ENCODE measurements around the gene ZFP62. TPM values are rescaled to one million over a fixed set of nuclear protein-coding genes. Genes with fewer than 3 reads are reported as not detected.
A peak's percentile ranks its signal among the peaks of the same experiment; 100 is the strongest.

ZFP62 gene
- total RNA-seq, result 62.0 and 63.1 TPM in 2 replicates
- long read RNA-seq, full-length matches to known transcripts, result 17 of 43 reads
- long read RNA-seq, partial matches to known transcripts, result 0 of 43 reads
- long read RNA-seq, other reads (novel, unspliced or antisense), result 26 of 43 reads

DNA sequence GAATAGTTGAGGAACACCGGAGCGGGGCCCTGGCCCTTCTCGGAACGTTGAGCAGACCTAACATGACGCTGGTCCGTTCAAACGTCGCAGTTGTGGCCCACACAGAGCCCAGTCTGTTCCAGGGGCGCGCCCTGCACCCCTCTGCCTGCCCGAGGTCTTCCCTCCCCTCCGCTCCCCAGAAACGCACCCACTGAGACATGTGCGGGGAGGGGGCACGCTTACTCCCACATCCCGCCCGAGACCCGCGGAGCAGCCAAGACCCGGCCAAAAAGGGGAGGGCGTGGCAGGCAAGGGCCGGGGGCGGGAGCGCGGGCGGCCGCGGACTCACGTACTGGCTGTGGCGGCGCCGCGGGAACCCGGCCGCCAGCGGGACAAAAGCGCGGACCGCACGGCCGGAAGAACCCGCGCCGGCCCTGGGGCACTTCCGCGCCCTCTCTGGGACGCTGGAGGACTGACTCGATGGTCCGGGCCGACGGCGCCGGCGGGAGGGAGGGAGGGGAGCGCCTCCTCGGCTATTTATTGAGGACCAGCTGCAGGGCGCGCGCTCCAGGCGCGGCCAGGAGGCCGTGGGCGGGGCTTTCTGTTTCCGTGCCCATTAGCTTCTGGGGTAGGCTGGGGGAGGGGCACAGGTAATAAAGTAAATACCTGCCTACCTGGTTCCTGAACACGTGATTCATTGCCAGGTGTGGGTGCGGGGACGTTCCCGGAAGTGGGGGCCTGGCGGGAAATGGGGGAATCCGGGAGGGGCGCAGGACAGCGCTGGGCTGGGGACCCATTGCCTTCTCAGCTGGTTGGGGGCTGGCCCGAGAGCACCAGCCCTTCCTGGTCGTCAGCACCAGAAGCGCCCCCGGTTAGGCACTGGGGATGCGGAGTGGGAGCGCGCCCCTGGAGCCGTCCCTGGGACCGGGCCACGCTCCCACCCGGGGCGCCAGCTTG, at the start of gene ZFP62:
Gene ZFP62 (minus strand): TSS at position 390 of the 936 bp plus-strand sequence. CDS start 57 bp downstream, at position 333.
- Mint-ChIP-seq H3K4me3 (ENCODE audit: low read depth) (peak within 1 kb of the TSS; percentile 94), H3K4me1 (ENCODE audit: low read depth) (peaks cover 8% of the 10 kb centered on the region), H3K36me3 (ENCODE audit: insufficient read depth) (peaks cover 31% of the 10 kb centered on the region), H3K27ac (peak within 1 kb of the TSS; percentile 96), H3K27me3 (peaks cover 7% of the 10 kb centered on the region), H3K9me3 (ENCODE audit: low read depth) (peaks cover 17% of the 10 kb centered on the region)
- TF ChIP-seq, protein P1, sequence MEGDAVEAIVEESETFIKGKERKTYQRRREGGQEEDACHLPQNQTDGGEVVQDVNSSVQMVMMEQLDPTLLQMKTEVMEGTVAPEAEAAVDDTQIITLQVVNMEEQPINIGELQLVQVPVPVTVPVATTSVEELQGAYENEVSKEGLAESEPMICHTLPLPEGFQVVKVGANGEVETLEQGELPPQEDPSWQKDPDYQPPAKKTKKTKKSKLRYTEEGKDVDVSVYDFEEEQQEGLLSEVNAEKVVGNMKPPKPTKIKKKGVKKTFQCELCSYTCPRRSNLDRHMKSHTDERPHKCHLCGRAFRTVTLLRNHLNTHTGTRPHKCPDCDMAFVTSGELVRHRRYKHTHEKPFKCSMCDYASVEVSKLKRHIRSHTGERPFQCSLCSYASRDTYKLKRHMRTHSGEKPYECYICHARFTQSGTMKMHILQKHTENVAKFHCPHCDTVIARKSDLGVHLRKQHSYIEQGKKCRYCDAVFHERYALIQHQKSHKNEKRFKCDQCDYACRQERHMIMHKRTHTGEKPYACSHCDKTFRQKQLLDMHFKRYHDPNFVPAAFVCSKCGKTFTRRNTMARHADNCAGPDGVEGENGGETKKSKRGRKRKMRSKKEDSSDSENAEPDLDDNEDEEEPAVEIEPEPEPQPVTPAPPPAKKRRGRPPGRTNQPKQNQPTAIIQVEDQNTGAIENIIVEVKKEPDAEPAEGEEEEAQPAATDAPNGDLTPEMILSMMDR (IDR thresholded peaks at IDR 0.05; ENCODE audit: unreplicated experiment), result no peak
- peak; percentile 90 for DNase-seq (ENCODE audit: low spot score, unreplicated experiment)

DNA sequence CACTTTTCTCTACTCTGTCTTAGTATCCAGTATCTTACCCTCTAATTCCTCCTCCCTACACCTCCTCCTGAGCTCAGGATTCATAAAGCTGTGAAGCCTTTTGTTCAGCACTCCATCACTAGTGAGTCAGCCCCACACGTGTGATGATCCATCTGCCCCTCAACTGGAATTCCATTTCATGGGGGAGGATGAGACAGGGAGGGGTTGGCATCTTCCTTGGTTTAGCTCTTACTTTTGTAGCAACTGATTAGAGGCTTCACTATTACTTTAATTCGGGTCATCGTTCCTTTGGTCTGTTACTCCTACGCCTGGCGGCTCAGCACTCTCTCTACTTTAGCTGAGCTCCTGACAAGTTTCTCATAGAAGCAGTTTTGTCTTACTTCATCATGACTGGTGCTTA, 49.7 kb upstream of the ZFP62 start:
- peaks cover 6% of the 10 kb centered on the region for H3K27me3 Mint-ChIP-seq

DNA sequence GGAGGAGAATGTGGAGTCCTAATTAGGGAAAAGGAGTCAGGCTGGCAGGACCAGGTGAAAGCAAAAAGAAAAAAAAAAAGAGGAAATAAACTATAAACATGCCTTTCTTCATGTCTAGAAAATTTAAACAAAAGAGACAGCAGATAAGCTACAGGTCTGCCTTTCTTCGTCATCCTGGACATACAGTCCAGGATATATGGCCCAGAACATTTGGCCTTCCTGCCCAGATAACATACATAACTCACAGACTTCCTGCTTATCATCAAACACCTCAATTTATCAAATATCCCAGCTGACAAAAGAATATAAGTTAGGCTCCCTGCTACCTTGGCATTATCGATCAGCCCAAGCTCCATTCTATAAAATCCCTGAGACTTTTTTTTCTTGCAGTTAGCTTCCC, 49.1 kb upstream of the ZFP62 start:
- no peaks in the 10 kb centered on the region for H3K9me3 Mint-ChIP-seq (ENCODE audit: low read depth)
- H3K4me3 Mint-ChIP-seq (ENCODE audit: low read depth), result no peak overlapping the region
- H3K36me3 Mint-ChIP-seq (ENCODE audit: insufficient read depth), result no peaks in the 10 kb centered on the region
- H3K27me3 Mint-ChIP-seq, result peaks cover 6% of the 10 kb centered on the region
- H3K27ac Mint-ChIP-seq, result no peak overlapping the region
- H3K4me1 Mint-ChIP-seq (ENCODE audit: low read depth), result no peaks in the 10 kb centered on the region
- no peak for DNase-seq (ENCODE audit: low spot score, unreplicated experiment)
- TF ChIP-seq, protein P1 (IDR thresholded peaks at IDR 0.05; ENCODE audit: unreplicated experiment), result no peak

More for the DNA sequence above, 49.7 kb upstream of the ZFP62 start:
- Mint-ChIP-seq H3K4me3 (ENCODE audit: low read depth) (no peak overlapping the region), H3K9me3 (ENCODE audit: low read depth) (no peaks in the 10 kb centered on the region), H3K36me3 (ENCODE audit: insufficient read depth) (no peaks in the 10 kb centered on the region), H3K4me1 (ENCODE audit: low read depth) (no peaks in the 10 kb centered on the region), H3K27ac (peak overlapping the region; percentile 26)
- DNase-seq (ENCODE audit: low spot score, unreplicated experiment), result no peak
- TF ChIP-seq, protein P1 (IDR thresholded peaks at IDR 0.05; ENCODE audit: unreplicated experiment), result no peak

DNA sequence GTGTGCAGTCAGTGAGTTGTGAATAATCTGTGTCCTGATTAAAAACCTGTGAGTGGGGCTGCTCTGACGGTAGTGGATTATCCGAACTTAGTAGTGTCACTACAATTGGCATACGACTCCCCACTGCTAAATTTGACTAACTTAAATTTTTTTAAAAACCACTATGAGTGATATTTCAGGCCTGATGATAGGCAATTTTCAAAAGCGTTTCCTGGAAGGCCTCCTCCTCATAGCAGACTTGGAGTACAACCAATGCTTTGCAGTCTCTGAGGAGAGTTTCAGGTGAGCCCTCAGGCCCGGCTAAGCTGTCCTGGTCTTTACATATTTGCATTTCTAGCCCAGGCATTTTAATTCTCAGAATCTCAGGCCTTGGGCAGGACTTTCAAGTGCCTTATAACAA, 48.7 kb upstream of the ZFP62 start:
- TF ChIP-seq, protein P1 (IDR thresholded peaks at IDR 0.05; ENCODE audit: unreplicated experiment), result no peak
- H3K4me3 Mint-ChIP-seq (ENCODE audit: low read depth), result no peak overlapping the region
- no peak overlapping the region for H3K27ac Mint-ChIP-seq
- H3K27me3 Mint-ChIP-seq, result peaks cover 6% of the 10 kb centered on the region
- H3K4me1 Mint-ChIP-seq (ENCODE audit: low read depth), result no peaks in the 10 kb centered on the region
- H3K9me3 Mint-ChIP-seq (ENCODE audit: low read depth), result no peaks in the 10 kb centered on the region
- no peak for DNase-seq (ENCODE audit: low spot score, unreplicated experiment)
- H3K36me3 Mint-ChIP-seq (ENCODE audit: insufficient read depth), result no peaks in the 10 kb centered on the region

DNA sequence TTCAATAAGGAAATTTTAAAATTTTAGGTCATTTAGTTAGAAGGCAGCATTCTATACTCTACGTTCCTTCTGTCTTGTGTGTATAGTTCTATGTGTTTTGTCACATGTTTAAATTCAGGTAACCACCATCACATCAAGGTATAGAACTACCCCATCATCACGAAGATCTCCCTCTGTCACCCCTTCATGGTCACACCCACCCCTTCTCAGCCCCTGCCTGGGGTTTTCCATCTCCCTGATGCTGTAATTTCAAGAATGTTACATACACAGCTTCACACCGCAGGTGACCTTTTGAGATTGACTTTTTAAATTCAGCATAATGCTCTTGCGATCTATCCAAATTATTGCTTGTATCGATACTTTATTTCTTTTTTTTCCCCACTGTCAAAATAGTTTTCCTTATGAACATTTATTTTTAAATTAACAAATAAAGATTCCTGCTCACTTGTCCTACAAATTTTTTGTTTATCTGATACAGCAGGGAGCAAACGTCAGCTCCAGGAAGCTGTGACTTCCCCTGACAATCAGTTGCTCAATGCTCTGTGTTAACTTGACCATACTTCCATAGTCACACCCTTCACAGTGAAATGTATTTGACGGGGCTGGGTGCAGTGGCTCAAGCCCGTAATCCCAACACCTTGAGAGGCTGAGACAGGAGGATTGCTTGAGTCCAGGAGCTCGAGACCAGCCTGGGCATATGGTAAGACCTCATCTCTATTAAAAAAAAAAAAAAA, 48.1 kb upstream of the ZFP62 start:
- H3K36me3 Mint-ChIP-seq (ENCODE audit: insufficient read depth), result no peaks in the 10 kb centered on the region
- TF ChIP-seq, protein P1 (IDR thresholded peaks at IDR 0.05; ENCODE audit: unreplicated experiment), result no peak
- no peaks in the 10 kb centered on the region for H3K9me3 Mint-ChIP-seq (ENCODE audit: low read depth)
- H3K4me3 Mint-ChIP-seq (ENCODE audit: low read depth), result no peak overlapping the region
- H3K27me3 Mint-ChIP-seq, result peaks cover 6% of the 10 kb centered on the region
- H3K4me1 Mint-ChIP-seq (ENCODE audit: low read depth), result no peaks in the 10 kb centered on the region
- H3K27ac Mint-ChIP-seq, result no peak overlapping the region
- no peak for DNase-seq (ENCODE audit: low spot score, unreplicated experiment)
